Type B pancreatic cell (in vitro differentiated cells): ENCODE results near the gene LZTFL1. TPM values are rescaled to one million over a fixed set of nuclear protein-coding genes. Genes with fewer than 3 reads are reported as not detected.

Source experiments
- DNase-seq: peaks from one replicate; pipeline ENCODE4 v3.0.0; 2021; ENCODE audit warnings: mixed read lengths; ENCODE audit not compliant: unreplicated experiment; ENCODE audit errors: extremely low spot score
- H3K27ac Mint-ChIP-seq: 2 replicates; pipeline ENCODE4 v1.8.0; 2021; ENCODE audit warnings: mild to moderate bottlenecking, mixed read lengths
- H3K27me3 Mint-ChIP-seq: 2 replicates; pipeline ENCODE4 v1.8.0; 2021; ENCODE audit warnings: mixed read lengths
- H3K36me3 Mint-ChIP-seq: 2 replicates; pipeline ENCODE4 v1.8.0; 2021; ENCODE audit warnings: mixed read lengths
- H3K4me1 Mint-ChIP-seq: one replicate; pipeline ENCODE4 v1.8.0; 2021; ENCODE audit warnings: mixed read lengths; ENCODE audit not compliant: unreplicated experiment
- H3K4me3 Mint-ChIP-seq: 2 replicates; pipeline ENCODE4 v1.8.0; 2021; ENCODE audit warnings: mild to moderate bottlenecking, mixed read lengths
- H3K9me3 Mint-ChIP-seq: 2 replicates; pipeline ENCODE4 v1.8.0; 2021; ENCODE audit warnings: mixed read lengths
- CTCF ChIP-seq: fragments of 200-600 bp; sonication (generic); conservative IDR thresholded peaks from 2 replicates; pipeline ENCODE4 v1.5.0; 2021; ENCODE audit warnings: antibody characterized with exemption, mild to moderate bottlenecking
- total RNA-seq: library from RNA; stranded (reverse); gene quantifications from 2 replicates; pipeline ENCODE4 v1.2.1, GENCODE V29; 2021; ENCODE audit warnings: low replicate concordance

Gene LZTFL1
- total RNA-seq, 1 donor from 2014 or later = 36.0 TPM

- peak; percentile 34 for DNase-seq
- no peaks in the 10 kb centered on the region for H3K36me3 Mint-ChIP-seq
- peaks cover 9% of the 10 kb centered on the region for H3K4me1 Mint-ChIP-seq
- H3K27me3 Mint-ChIP-seq = peaks cover 22% of the 10 kb centered on the region
- no peaks in the 10 kb centered on the region for H3K9me3 Mint-ChIP-seq
- no peak for TF ChIP-seq CTCF
- no peak overlapping the region for H3K4me3 Mint-ChIP-seq
- no peak overlapping the region for H3K27ac Mint-ChIP-seq
Measured at GRCh38 chr3:45774581-45775521, 67.1 kb downstream of the LZTFL1 start.

DNA sequence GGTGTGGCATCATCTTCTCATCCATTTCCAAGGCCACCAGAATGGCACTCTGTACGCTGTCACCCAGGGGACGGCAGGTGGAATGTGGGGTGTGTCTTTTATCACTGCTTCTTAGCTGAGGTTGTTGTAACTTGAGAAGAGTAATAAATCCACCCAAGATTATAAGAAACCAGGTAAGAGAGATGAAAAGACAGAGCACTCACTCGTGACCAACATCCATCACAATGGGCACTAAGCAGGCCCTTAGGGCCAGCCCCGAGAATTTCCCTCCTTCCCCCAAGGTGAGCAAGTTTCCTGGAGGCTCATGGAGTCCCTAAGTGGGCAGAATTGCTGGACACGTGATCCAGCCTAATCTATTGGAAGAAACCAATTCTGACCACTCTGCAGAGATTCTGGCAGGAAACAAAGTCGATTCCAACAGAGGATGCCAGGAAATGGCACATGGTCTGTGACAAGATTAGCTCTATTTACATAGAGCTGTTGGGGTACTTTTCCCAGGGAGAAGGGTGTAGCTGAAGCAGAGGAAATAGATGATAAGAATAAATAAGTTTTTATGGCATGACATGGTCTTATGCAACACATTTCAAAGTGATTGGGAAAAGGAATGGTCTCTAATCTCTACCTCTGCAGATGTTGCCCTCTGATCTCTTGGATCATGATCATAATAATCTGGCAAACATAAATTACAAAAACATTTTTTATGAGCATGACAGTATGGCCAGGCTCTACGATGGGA lies 68.0 kb downstream of the LZTFL1 start:
- H3K9me3 Mint-ChIP-seq = no peaks in the 10 kb centered on the region
- H3K27ac Mint-ChIP-seq = peak overlapping the region; percentile 84
- peaks cover 25% of the 10 kb centered on the region for H3K27me3 Mint-ChIP-seq
- no peaks in the 10 kb centered on the region for H3K36me3 Mint-ChIP-seq
- TF ChIP-seq CTCF = no peak
- peak; percentile 32 for DNase-seq
- H3K4me3 Mint-ChIP-seq = no peak overlapping the region
- H3K4me1 Mint-ChIP-seq = peaks cover 9% of the 10 kb centered on the region

Other genes starting within 250 kb of the LZTFL1 start
- gene LIMD1, start 247.4 kb downstream of the LZTFL1 start, total RNA-seq = 24.1 and 26.2 TPM in 2 replicates
- gene SACM1L, start 152.7 kb downstream of the LZTFL1 start, total RNA-seq = 37.5 and 51.6 TPM in 2 replicates
- 1.5 and 3.2 TPM in 2 replicates for gene SLC6A20, start 45.6 kb downstream of the LZTFL1 start, total RNA-seq
- not detected in 2 replicates for gene CCR9, start 44.4 kb upstream of the LZTFL1 start, total RNA-seq
- not detected in 2 replicates for gene CXCR6, start 101.3 kb upstream of the LZTFL1 start, total RNA-seq
- gene FYCO1, start 153.7 kb upstream of the LZTFL1 start, total RNA-seq = 15.2 and 27.5 TPM in 2 replicates
- 3.6 and 13.9 TPM in 2 replicates for gene XCR1, start 185.4 kb upstream of the LZTFL1 start, total RNA-seq